Measurements from ENCODE around the gene KCNF1.

DNA sequence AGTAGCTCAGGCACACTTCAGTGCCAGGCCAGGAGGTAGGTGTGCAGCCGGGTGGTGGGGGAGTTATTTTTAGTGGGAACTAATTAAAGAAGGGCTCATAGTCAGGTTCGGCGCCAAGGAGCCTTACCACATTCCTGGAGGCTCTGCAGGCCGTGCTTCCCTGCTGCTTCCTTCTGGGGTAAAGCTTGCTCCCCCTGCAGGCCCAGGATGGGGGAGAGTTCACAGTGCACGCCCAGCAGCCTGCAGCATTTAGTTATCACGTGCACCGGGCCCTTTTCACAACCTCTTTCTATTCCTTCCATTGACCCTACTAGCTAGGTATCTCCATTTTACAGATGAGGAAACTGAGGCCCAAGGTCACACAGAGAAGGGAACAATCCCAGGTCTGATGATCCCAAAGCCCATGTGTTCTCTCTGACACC lies 2.5 kb downstream of the KCNF1 start:
- TF ChIP-seq, protein P1, sequence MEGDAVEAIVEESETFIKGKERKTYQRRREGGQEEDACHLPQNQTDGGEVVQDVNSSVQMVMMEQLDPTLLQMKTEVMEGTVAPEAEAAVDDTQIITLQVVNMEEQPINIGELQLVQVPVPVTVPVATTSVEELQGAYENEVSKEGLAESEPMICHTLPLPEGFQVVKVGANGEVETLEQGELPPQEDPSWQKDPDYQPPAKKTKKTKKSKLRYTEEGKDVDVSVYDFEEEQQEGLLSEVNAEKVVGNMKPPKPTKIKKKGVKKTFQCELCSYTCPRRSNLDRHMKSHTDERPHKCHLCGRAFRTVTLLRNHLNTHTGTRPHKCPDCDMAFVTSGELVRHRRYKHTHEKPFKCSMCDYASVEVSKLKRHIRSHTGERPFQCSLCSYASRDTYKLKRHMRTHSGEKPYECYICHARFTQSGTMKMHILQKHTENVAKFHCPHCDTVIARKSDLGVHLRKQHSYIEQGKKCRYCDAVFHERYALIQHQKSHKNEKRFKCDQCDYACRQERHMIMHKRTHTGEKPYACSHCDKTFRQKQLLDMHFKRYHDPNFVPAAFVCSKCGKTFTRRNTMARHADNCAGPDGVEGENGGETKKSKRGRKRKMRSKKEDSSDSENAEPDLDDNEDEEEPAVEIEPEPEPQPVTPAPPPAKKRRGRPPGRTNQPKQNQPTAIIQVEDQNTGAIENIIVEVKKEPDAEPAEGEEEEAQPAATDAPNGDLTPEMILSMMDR (IDR thresholded peaks at IDR 0.05) = no peak
- TF ChIP-seq POLR2A (IDR thresholded peaks at IDR 0.05) = no peak
